Fibroblast of peridontal ligament (primary cell): ENCODE measurements around the gene OR10K1.
"Not testable (repeated sequence)": the region's sequence is repeated elsewhere in the genome, so short reads cannot be mapped to it uniquely, and the experiment has no call there.

Experiments
- DNase-seq: peaks from one replicate; pipeline ENCODE4 v3.0.0-alpha.2; 2010; ENCODE audit errors: extremely low read depth

OR10K1 gene

GRCh38 chr1:158461534-158461933, at the start of gene OR10K1:
OR10K1 (plus strand) TSS chr1:158461834; CDS start chr1:158465562, 3,728 bp downstream.
- no peak for DNase-seq

GRCh38 chr1:158414651-158415345, 46.8 kb upstream of the OR10K1 start:
- no peak for DNase-seq

GRCh38 chr1:158417586-158417985, 44.0 kb upstream of the OR10K1 start:
- DNase-seq = no peak

GRCh38 chr1:158422212-158422611, 39.4 kb upstream of the OR10K1 start:
- no peak for DNase-seq

- DNase-seq = no peak
Measured at GRCh38 chr1:158425027-158425426, 36.6 kb upstream of the OR10K1 start.

- no peak for DNase-seq
Measured at GRCh38 chr1:158426137-158426536, 35.5 kb upstream of the OR10K1 start, which contains the start of gene OR10K2. OR10K2 (minus strand) TSS chr1:158426237; CDS start chr1:158420866, 5,371 bp downstream.

- not testable (repeated sequence) for DNase-seq
Measured at GRCh38 chr1:158430163-158430562, 31.5 kb upstream of the OR10K1 start.

- no peak for DNase-seq
Measured at GRCh38 chr1:158434741-158435140, 26.9 kb upstream of the OR10K1 start.

- no peak for DNase-seq
Measured at GRCh38 chr1:158445376-158445775, 16.3 kb upstream of the OR10K1 start.

GRCh38 chr1:158454537-158454936, 7.1 kb upstream of the OR10K1 start:
- DNase-seq = no peak

- DNase-seq = no peak
Measured at GRCh38 chr1:158457246-158457645, 4.4 kb upstream of the OR10K1 start.

GRCh38 chr1:158458263-158458662, 3.4 kb upstream of the OR10K1 start:
- DNase-seq = no peak

GRCh38 chr1:158471920-158472319, 10.3 kb downstream of the OR10K1 start, which contains the start of gene OR10R2:
OR10R2 (plus strand) TSS chr1:158472220; CDS start chr1:158472326, 106 bp downstream.
- no peak for DNase-seq

- no peak for DNase-seq
Measured at GRCh38 chr1:158485455-158485854, 23.8 kb downstream of the OR10K1 start.

- DNase-seq = no peak
Measured at GRCh38 chr1:158491316-158491715, 29.7 kb downstream of the OR10K1 start.

GRCh38 chr1:158493054-158493453, 31.4 kb downstream of the OR10K1 start:
- DNase-seq = no peak

GRCh38 chr1:158494796-158495195, 33.2 kb downstream of the OR10K1 start:
- no peak for DNase-seq

GRCh38 chr1:158496374-158496773, 34.7 kb downstream of the OR10K1 start:
- DNase-seq = no peak

- no peak for DNase-seq
Measured at GRCh38 chr1:158506369-158506987, 44.8 kb downstream of the OR10K1 start.

- DNase-seq = no peak
Measured at GRCh38 chr1:158507511-158507910, 45.9 kb downstream of the OR10K1 start.

GRCh38 chr1:158509471-158510156, 48.0 kb downstream of the OR10K1 start:
- DNase-seq = no peak

GRCh38 chr1:158516966-158517365, 55.3 kb downstream of the OR10K1 start:
- no peak for DNase-seq
